IMR-90 (cell line): ENCODE measurements around the gene STAG1. TPM values are rescaled to one million over a fixed set of nuclear protein-coding genes. Genes with fewer than 3 reads are reported as not detected.

Source experiments
- ATAC-seq: fragments of 200-7000 bp; cut with Tn5 transposase; 2 replicates; pipeline ENCODE4 v1.9.1; 2020; ENCODE audit warnings: low read depth, mild to moderate bottlenecking, moderate library complexity
- BruUV-seq: library from RNA; stranded (reverse); fragments of 400-500 nt; replicated peaks from 2 replicates; lab custom pipeline; 2021; lab: Mats Ljungman, UMichigan
- CTCF ChIA-PET: fragments of 300-600 bp; formaldehyde crosslinking; extraction: SDS; loops from one replicate; lab custom pipeline; 2021; ENCODE audit warnings: antibody characterized with exemption; lab: Yijun Ruan, JAX
- POLR2A ChIA-PET: fragments of 300-600 bp; sonication (Branson Sonifier 250); formaldehyde crosslinking; loops from one replicate; lab custom pipeline; 2022; ENCODE audit warnings: antibody characterized with exemption; ENCODE audit not compliant: unreplicated experiment; lab: Charles Lee
- DNase-seq: peaks from one replicate; pipeline ENCODE4 v3.0.0; 2013
- H2AFZ ChIP-seq: replicated peaks from 2 replicates; pipeline ENCODE3; 2013; ENCODE audit warnings: low read length, mild to moderate bottlenecking; ENCODE audit not compliant: poor library complexity
- H2AK5ac ChIP-seq: 2 replicates; pipeline ENCODE4 v1.6.1; 2013; ENCODE audit warnings: low read depth, low read length, inconsistent platforms
- H2AK9ac ChIP-seq: replicated peaks from 2 replicates; pipeline ENCODE3; 2013; ENCODE audit warnings: mild to moderate bottlenecking, low read depth, low read length, moderate library complexity; ENCODE audit not compliant: poor library complexity
- H2BK120ac ChIP-seq: 2 replicates; pipeline ENCODE4 v1.6.1; 2013; ENCODE audit warnings: low read depth, low read length, inconsistent platforms
- H2BK15ac ChIP-seq: 3 replicates; pipeline ENCODE4 v1.6.1; 2013; ENCODE audit warnings: low read depth, low read length, inconsistent platforms
- H2BK20ac ChIP-seq: 2 replicates; pipeline ENCODE4 v1.6.1; 2013; ENCODE audit warnings: low read depth, mild to moderate bottlenecking, inconsistent platforms, low read length, moderate library complexity
- H2BK5ac ChIP-seq: 2 replicates; pipeline ENCODE4 v1.6.1; 2013; ENCODE audit warnings: mild to moderate bottlenecking, low read depth, low read length, inconsistent platforms; ENCODE audit not compliant: poor library complexity, severe bottlenecking
- H3K14ac ChIP-seq: replicated peaks from 2 replicates; pipeline ENCODE4 v1.6.1; 2013; ENCODE audit warnings: low read depth, low read length, inconsistent platforms
- H3K18ac ChIP-seq: 2 replicates; pipeline ENCODE4 v1.6.1; 2013; ENCODE audit warnings: low read depth, low read length, control low read depth
- H3K23ac ChIP-seq: 2 replicates; pipeline ENCODE4 v1.6.1; 2013; ENCODE audit warnings: low read depth, low read length, inconsistent platforms
- H3K27ac ChIP-seq: 2 replicates; pipeline ENCODE4 v1.5.1; 2013; ENCODE audit warnings: mild to moderate bottlenecking, control low read depth, low read length; ENCODE audit not compliant: insufficient read depth
- H3K27me3 ChIP-seq: 2 replicates; pipeline ENCODE4 v1.6.1; 2013; ENCODE audit warnings: low read length; ENCODE audit not compliant: control insufficient read depth, insufficient read depth
- H3K36me3 ChIP-seq: 2 replicates; pipeline ENCODE4 v1.6.1; 2013; ENCODE audit warnings: low read length, mixed read lengths; ENCODE audit not compliant: control insufficient read depth, insufficient read depth
- H3K4ac ChIP-seq: 2 replicates; pipeline ENCODE4 v1.6.1; 2013; ENCODE audit warnings: low read depth, low read length, inconsistent platforms
- H3K4me1 ChIP-seq: 2 replicates; pipeline ENCODE4 v1.6.1; 2013; ENCODE audit warnings: low read length, mixed read lengths; ENCODE audit not compliant: control insufficient read depth, insufficient read depth
- H3K4me2 ChIP-seq: 2 replicates; pipeline ENCODE4 v1.6.1; 2013; ENCODE audit warnings: low read depth, mild to moderate bottlenecking, control low read depth, low read length, moderate library complexity
- H3K4me3 ChIP-seq: 2 replicates; pipeline ENCODE4 v1.5.1; 2013; ENCODE audit warnings: low read depth, mild to moderate bottlenecking, control low read depth, low read length, moderate library complexity; ENCODE audit not compliant: insufficient read depth
- H3K56ac ChIP-seq: 2 replicates; pipeline ENCODE4 v1.6.1; 2013; ENCODE audit warnings: low read length, inconsistent platforms; ENCODE audit not compliant: insufficient read depth; ENCODE audit errors: extremely low read depth
- H3K79me1 ChIP-seq, 2 experiments: 2 replicates each; pipeline ENCODE4 v1.6.1; 2013; ENCODE audit warnings: low read length in 2 of 2, inconsistent platforms in 1 of 2, low read depth in 1 of 2
- H3K9ac ChIP-seq: 2 replicates; pipeline ENCODE4 v1.6.1; 2013; ENCODE audit warnings: low read depth, low read length, control low read depth
- H3K9me1 ChIP-seq: 2 replicates; pipeline ENCODE4 v1.6.1; 2013; ENCODE audit warnings: low read length, inconsistent platforms; ENCODE audit not compliant: insufficient read depth
- H3K9me3 ChIP-seq: 2 replicates; pipeline ENCODE4 v1.6.1; 2013; ENCODE audit warnings: low read length; ENCODE audit not compliant: control insufficient read depth, insufficient read depth
- H4K20me1 ChIP-seq: 2 replicates; pipeline ENCODE4 v1.6.1; 2013; ENCODE audit warnings: low read length, inconsistent platforms; ENCODE audit not compliant: insufficient read depth
- H4K5ac ChIP-seq: 2 replicates; pipeline ENCODE4 v1.6.1; 2013; ENCODE audit warnings: mild to moderate bottlenecking, low read depth, low read length, control low read depth
- H4K8ac ChIP-seq, 2 experiments: 2 replicates each; pipeline ENCODE4 v1.6.1; 2013; ENCODE audit warnings: low read depth in 2 of 2, low read length in 2 of 2, control low read depth in 1 of 2, inconsistent platforms in 1 of 2
- H4K91ac ChIP-seq: 2 replicates; pipeline ENCODE4 v1.6.1; 2013; ENCODE audit warnings: low read depth, low read length, inconsistent platforms; ENCODE audit not compliant: insufficient read depth
- BHLHE40 ChIP-seq: fragments of 150-350 bp; IDR thresholded peaks from 2 replicates; pipeline ENCODE4 v1.6.1; 2016; ENCODE audit warnings: mild to moderate bottlenecking, low read depth, low read length
- CEBPB ChIP-seq: IDR thresholded peaks from 2 replicates; pipeline ENCODE4 v1.6.1; 2012; ENCODE audit warnings: low read depth, low read length, improper control_type of control experiment
- CHD1 ChIP-seq: IDR thresholded peaks from 2 replicates; pipeline ENCODE4 v1.6.1; 2012; ENCODE audit warnings: low read depth, low read length, improper control_type of control experiment
- CTCF ChIP-seq: conservative IDR thresholded peaks from 2 replicates; pipeline ENCODE4 v1.5.1; 2012; ENCODE audit warnings: mild to moderate bottlenecking, low read depth, low read length, improper control_type of control experiment
- ELK1 ChIP-seq: fragments of 150-350 bp; IDR thresholded peaks from 2 replicates; pipeline ENCODE4 v1.6.1; 2016; ENCODE audit warnings: low read depth, mild to moderate bottlenecking, low read length, moderate library complexity, borderline replicate concordance
- MAFK ChIP-seq: IDR thresholded peaks from 2 replicates; pipeline ENCODE4 v1.6.1; 2012; ENCODE audit warnings: low read depth, low read length, improper control_type of control experiment
- MAZ ChIP-seq: IDR thresholded peaks from 2 replicates; pipeline ENCODE4 v1.6.1; 2012; ENCODE audit warnings: low read depth, mild to moderate bottlenecking, low read length, improper control_type of control experiment, moderate library complexity, borderline replicate concordance
- MXI1 ChIP-seq: IDR thresholded peaks from 2 replicates; pipeline ENCODE4 v1.6.1; 2012; ENCODE audit warnings: low read depth, mild to moderate bottlenecking, low read length, moderate library complexity, borderline replicate concordance
- NFE2L2 ChIP-seq: fragments of 150-350 bp; IDR thresholded peaks from 2 replicates; pipeline ENCODE4 v1.6.1; 2016; ENCODE audit warnings: low read depth, mild to moderate bottlenecking, low read length
- POLR2A ChIP-seq: IDR thresholded peaks from 2 replicates; pipeline ENCODE4 v1.6.1; 2012; ENCODE audit warnings: mild to moderate bottlenecking, low read depth, low read length
- RAD21 ChIP-seq: IDR thresholded peaks from 2 replicates; pipeline ENCODE4 v1.6.1; 2012; ENCODE audit warnings: low read length, improper control_type of control experiment
- RCOR1 ChIP-seq: IDR thresholded peaks from 2 replicates; pipeline ENCODE4 v1.6.1; 2012; ENCODE audit warnings: mild to moderate bottlenecking, low read length, improper control_type of control experiment; ENCODE audit not compliant: insufficient replicate concordance
- RFX5 ChIP-seq: IDR thresholded peaks from 2 replicates; pipeline ENCODE4 v1.8.0; 2012; ENCODE audit warnings: low read depth, mild to moderate bottlenecking, low read length, moderate library complexity
- SMC3 ChIP-seq: fragments of 150-350 bp; IDR thresholded peaks from 2 replicates; pipeline ENCODE4 v1.6.1; 2016; ENCODE audit warnings: low read depth, mild to moderate bottlenecking, antibody characterized with exemption, low read length, moderate library complexity
- WGBS, 2 experiments: methylation state at CpG; one replicate each; pipeline versions ENCODE4 v1.1.5 to v1.1.7; 2013; ENCODE audit warnings: missing lambda C conversion rate in 2 of 2; ENCODE audit not compliant: insufficient read length in 1 of 2; ENCODE audit errors: extremely low coverage in 2 of 2; 5-methylcytosine and 5-hydroxymethylcytosine counted together
- dilution Hi-C: fragments of 300-500 bp; cut with HindIII; formaldehyde crosslinking; loops from one replicate; pipeline ENCODE4 v1.14.3; 2018; ENCODE audit warnings: low sequenced_read_pairs; ENCODE audit not compliant: unreplicated experiment
- in situ Hi-C: fragments of 300-500 bp; cut with MboI; formaldehyde crosslinking; loops from 3 replicates; pipeline ENCODE4 v1.14.3; 2019; ENCODE audit warnings: low sequenced_read_pairs, inconsistent platforms, mixed read lengths
- intact Hi-C: fragments of 100-400 bp; cut with micrococcal nuclease; formaldehyde crosslinking; loops from 2 replicates; pipeline ENCODE4 v1.10.0; 2022
- polyA plus RNA-seq, 3 experiments: library from polyadenylated mRNA; depleted of rRNA; stranded (reverse); fragments of >200 nt; gene quantifications; 2 replicates each; pipeline ENCODE4 v1.2.3, GENCODE V29; 2012; ENCODE audit warnings: low replicate concordance in 1 of 3
- total RNA-seq: library from RNA; depleted of rRNA; stranded (reverse); fragments of >200 nt; gene quantifications from 2 replicates; pipeline ENCODE4 v1.2.3, GENCODE V29; 2012

The STAG1 gene
- total and polyA plus RNA-seq, 2 of the 4 experiments (the other 2 are of a cell fraction) = 9.6 to 32.3 TPM

GRCh38 chr3:136753326-136753939, 1.3 kb upstream of the STAG1 start:
- no peaks in the 10 kb centered on the region for H4K20me1 ChIP-seq
- dilution Hi-C loops = no loop called here
- H2AK5ac ChIP-seq = peak overlapping the region; percentile 82
- peak overlapping the region; percentile 96 for H3K56ac ChIP-seq
- no peak for ATAC-seq
- peak overlapping the region; percentile 81 for H2BK5ac ChIP-seq
- H3K4ac ChIP-seq = peak overlapping the region; percentile 94
- no peak overlapping the region for H2AFZ ChIP-seq
- BruUV-seq = TSS peak; percentile 66
- WGBS, 2 experiments = 66% methylated on average over 6 of the region's 11 CpGs; no CpG with 5 or more reads in 1 of the 2 experiments
- peak overlapping the region; percentile 21 for H2AK9ac ChIP-seq
- H3K27ac ChIP-seq = peak overlapping the region; percentile 93
- peak overlapping the region; percentile 94 to 96 for H4K8ac ChIP-seq
- peaks cover 7% of the 10 kb centered on the region; the same call in 1 of the 2 replicates for H3K9me1 ChIP-seq
- ChIA-PET POLR2A (interaction anchor here (0.5 to 1.6 kb wide), 4 partner anchors 108 to 362 kb away, joined by 6 to 12 read pairs (median 8); partner anchors contain the start of gene NCK1), CTCF (interaction anchor here (1.0 to 4.1 kb wide), 12 partner anchors 11 to 447 kb away, joined by 3 to 35 read pairs (median 4); partner anchors contain the start of gene NCK1)
- peak overlapping the region; percentile 70 for H3K18ac ChIP-seq
- H3K4me1 ChIP-seq = peaks cover 3% of the 10 kb centered on the region
- H3K9ac ChIP-seq = peak overlapping the region; percentile 90
- DNase-seq = no peak
- intact Hi-C loops = loop anchor here (2.0 to 10.0 kb wide), 2 partner anchors 109 to 1191 kb away; partner anchors contain the start of gene NCK1
- H4K91ac ChIP-seq = peak overlapping the region; percentile 84
- H2BK15ac ChIP-seq = peak overlapping the region; percentile 39; the same call in 2 of the 3 replicates
- peak overlapping the region; percentile 49 for H3K4me2 ChIP-seq
- 0 out of 2 replicates have a peak, but pooled peaks cover 2% of the 10 kb centered on the region for H3K36me3 ChIP-seq
- H4K5ac ChIP-seq = peak overlapping the region; percentile 39
- H3K14ac ChIP-seq = peak overlapping the region; percentile 89
- H3K23ac ChIP-seq = peak overlapping the region; percentile 86
- no peaks in the 10 kb centered on the region for H3K27me3 ChIP-seq
- H2BK120ac ChIP-seq = peak overlapping the region; percentile 54
- in situ Hi-C loops = loop anchor here (10.0 kb wide), 2 partner anchors 449 to 679 kb away; no protein-coding TSS in a partner anchor
- peak overlapping the region; percentile 46 for H3K4me3 ChIP-seq
- H3K79me1 ChIP-seq = peaks cover 10 to 26% of the 10 kb centered on the region in 2 experiments; a peak in 3 of 4 replicates
- H3K9me3 ChIP-seq = no peaks in the 10 kb centered on the region
- H2BK20ac ChIP-seq = peak overlapping the region; percentile 53; the same call in 1 of the 2 replicates
- TF ChIP-seq CTCF (no peak), MXI1 (no peak), SMC3 (no peak), ELK1 (no peak), MAFK (no peak), MAZ (no peak), CEBPB (no peak), POLR2A (no peak), RFX5 (no peak), BHLHE40 (no peak), NFE2L2 (no peak), CHD1 (no peak), RAD21 (no peak), RCOR1 (no peak)
